GM21717 (cell line): Measurements from ENCODE around the gene GAPVD1.
"Not testable (repeated sequence)": the region's sequence is repeated elsewhere in the genome, so short reads cannot be mapped to it uniquely, and the experiment has no call there.

Experiments used
- ATAC-seq: cut with Tn5 transposase; IDR thresholded peaks from one replicate; pipeline ENCODE4 v1.9.1; 2021; ENCODE audit warnings: mild to moderate bottlenecking, moderate library complexity; ENCODE audit not compliant: unreplicated experiment

The GAPVD1 gene

DNA sequence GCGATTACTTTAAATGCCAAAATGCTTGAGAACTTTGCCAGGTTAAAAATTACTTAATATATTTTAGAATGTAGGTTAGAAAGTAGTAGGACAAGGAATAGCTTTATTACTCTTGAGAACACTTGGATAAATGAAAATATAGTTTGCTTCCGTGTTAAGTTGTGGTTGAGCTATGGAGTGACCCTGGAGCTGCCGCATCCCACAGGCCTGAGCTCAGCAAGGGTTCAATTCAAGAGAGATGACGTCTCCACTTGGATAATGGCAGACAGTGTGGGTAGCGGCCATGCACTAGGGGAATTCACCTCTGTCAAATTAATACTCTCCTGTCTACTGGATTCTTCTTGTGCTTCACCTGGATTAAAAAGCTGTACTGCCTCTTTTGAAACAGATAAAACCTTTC is 105.0 kb downstream of the GAPVD1 start:
- no peak for ATAC-seq

DNA sequence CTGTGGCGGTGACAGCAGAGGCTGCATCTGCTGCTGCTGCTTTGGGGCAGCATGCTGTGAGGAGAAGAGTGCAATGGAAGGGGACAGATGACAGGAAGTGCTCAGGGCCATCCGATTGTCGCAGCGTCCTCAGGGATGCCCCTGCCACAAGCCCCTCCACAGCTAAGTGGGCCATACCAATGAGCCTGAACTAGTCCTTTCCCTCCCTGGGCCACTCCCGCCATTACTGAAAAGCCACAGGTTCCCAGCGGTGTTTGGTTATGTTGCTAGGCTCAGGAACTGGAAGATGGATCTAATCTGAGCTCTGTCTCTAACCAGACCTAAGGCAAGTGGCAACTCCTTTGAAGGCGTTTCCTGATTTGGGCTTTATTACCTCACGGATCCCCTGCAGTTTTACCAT is 109.2 kb downstream of the GAPVD1 start:
- no peak for ATAC-seq

DNA sequence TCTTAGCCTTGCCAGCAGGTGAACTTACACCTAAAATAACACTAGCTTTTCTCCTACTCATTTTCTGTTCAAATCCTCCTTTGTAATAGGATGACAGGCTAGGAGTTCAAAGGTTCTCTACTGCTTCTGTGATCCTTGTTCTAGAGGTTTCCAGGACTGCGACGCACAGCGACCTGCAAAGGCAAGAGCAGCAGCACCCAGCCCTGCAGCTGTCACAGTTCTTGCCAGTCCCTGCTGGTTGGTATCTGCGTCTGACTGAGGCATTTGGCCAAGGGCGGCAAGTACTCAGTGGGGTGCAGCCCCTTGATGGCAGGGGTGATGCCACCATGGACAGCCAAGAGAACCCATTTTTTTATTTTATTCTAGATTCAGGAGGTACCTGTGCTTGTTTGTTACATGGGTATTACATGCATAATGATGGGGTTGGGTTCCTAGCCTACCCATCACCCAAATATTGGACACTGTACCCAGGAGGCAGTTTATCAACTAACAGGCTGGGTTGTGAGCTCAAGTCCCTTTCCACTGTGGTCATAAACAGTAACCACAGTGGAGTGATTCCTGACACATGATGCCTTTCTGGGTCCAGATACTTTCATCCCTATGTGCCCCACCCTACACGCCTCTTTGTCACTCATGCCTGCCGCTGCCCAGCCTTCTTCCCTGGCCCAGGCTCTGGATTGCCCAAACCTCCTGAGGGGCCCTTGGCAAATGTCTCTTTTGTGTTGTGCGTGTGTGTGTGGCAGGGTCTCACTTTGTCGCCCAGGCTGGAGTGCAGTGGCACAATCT is 111.0 kb downstream of the GAPVD1 start:
- no peak for ATAC-seq

DNA sequence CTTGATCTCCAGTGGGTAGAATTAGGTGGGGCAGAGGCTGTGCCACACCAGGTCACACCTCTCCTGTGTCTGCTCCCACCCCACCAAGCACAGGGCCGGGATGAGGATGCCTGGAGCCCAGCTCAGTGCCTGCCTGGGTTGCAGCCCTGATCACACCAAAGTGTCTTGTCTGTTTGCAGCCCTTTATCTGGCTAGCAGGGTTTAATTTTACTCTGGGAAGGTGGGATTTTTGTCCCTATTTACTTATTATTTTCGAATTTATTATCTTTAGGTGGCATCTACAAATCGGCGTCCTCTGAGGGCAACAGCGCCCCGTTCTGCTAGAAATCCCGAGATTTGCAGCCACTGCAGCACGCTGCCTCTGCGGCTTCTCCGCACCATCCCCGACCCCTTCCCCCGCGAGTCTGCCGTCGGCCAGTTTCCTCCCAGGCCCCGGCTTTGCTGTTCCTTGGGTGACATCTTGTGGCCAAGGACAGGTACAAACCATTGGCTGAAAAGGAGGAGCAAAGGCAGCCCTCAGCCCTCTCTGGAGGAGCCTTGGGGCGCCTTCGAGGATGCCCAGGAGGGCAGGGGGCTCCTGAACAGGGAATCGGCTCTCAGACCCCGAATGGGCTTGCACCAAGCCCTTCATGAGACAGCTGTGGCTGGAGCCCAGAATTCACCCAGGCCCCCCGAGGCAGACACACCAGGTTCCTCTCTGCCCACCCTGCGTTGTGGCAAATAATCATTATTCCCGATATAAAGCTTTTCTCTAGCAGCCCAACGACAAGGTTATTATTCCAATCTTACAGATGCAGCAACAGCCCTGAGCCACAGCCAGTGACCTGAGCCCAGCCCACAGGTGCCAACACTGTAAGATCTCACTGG is 113.0 kb downstream of the GAPVD1 start:
- ATAC-seq = no peak

DNA sequence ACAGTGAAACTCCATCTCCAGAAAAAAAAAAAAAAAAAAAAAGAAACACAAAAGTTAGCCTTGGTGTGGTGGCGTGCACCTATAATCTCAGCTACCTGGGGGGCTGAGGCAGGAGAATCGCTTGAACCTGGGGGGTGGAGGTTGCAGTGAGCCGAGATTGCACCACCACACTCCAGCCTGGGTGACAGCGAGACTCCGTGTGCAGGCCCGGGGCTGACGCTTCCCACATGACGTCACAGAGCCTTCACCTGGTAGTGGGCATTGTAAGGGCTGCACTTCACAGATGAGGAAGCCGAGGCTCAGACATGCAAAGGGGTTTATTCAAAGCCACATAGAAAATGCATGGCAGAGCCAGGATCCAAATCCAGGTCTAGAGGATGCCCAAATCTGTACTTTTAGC is 114.2 kb downstream of the GAPVD1 start:
- no peak for ATAC-seq

DNA sequence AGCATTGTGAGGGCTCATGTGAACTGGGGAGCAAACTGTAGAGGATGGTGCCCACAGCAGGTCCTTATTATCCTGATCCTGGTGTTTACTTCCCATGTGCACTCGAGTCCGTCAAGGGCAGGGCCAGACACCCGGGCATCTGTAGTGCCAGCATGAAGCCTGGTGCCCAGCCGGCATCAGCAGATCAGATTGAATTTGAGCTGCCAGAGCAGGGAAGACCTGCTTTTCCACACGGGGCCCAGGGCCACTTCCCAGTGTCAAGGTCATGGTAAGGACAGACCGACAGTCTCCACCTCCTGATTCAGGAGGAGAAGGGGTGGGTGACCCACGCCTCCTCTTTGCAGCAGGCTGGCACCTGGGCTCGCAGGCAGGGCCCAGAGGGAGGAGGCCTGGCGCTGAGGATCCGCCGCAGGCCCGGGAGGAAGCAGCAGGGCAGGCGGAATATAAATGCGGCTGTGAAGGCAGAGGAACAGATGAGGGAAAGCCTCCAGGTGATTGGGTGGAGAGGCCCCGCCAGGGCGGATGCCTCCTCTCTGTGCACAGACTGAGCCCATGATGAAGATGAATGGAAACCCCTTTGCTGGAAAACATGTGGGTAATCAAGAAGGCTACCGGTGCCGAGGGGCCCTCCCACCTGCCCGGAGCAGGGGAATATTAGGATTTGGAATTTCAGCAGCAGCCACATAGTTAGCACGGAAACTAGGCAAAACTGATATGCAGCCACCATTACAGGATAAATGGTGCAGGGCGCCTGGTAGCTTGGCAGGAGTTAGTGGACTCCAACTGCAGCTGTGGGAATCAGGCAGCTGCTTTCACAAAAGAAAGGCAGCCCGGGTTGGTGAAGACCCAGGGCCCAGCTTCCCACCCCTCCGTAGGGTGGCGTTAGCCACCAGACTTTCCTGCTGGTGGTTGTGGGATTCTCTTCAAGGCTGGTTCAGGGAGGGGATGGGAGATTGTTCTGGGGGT is 114.9 kb downstream of the GAPVD1 start:
- no peak for ATAC-seq

DNA sequence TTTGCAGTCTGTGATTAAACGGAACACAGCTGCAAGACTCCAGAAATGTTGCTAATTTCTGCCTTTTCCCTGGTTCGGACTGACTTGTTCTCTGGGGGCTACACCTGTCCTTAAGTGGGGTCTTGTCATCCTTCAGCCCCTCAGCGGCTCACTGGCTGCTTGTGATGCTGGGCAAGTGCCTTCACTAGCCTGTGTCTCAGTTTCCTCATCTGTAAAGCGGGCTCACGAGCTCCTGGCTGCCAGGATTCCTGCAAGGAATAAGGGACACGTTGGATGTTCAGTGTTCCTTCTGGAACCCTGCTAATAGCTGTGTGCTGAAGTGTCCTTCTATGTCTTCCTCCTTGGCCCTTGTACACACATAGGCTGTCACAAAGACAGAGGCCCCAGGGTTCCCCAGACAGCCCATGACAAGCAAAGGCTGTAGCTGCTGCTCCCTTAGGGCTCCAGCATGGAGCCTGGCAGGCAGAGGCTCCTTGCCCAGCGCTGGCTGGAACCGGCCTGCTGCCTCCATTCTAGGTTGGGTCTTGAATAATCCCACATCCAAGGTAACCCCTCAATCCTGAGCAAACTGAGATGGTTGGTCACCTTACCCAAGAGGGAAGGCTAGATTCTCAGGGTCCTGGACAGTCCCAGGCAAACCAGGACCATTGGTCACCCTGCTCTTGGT is 116.1 kb downstream of the GAPVD1 start:
- ATAC-seq = no peak

DNA sequence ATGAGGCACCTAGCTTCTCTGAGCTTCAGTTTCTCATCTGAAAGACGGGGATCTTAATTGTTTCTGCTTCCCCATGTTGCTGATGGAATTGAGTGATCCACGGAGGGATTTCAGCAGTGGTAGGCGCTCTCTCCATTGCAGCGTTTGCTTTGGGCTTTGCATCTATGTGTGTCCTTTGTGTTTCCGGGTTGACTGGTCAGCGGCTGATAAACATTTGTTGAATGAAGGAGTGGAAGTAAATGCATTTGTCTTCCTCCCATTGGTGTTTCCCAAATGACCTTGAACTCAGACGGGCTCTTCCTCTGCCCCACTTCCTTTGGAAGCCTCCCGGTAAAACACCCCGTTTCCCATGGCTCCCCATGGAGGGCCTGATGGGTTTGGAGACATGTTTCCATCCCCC is 117.2 kb downstream of the GAPVD1 start:
- ATAC-seq = no peak

DNA sequence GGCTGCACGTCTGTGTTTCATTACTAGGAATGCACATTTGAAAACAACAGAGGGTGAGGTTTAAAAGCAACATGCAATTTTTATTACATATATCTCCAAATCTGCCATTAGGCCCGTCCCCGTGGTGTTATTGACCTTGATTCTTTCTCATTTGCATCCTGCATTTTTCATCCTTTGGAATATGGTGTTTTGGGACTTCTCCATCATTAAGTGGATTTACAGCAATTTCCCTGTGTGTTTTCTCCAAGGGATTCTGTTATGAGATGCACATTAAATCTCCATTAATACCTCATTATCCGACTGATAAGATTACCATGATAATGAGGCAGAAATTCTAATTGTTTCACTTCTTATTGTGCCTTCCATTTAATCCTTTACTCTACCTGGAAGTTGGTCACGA is 117.6 kb downstream of the GAPVD1 start:
- ATAC-seq = no peak

DNA sequence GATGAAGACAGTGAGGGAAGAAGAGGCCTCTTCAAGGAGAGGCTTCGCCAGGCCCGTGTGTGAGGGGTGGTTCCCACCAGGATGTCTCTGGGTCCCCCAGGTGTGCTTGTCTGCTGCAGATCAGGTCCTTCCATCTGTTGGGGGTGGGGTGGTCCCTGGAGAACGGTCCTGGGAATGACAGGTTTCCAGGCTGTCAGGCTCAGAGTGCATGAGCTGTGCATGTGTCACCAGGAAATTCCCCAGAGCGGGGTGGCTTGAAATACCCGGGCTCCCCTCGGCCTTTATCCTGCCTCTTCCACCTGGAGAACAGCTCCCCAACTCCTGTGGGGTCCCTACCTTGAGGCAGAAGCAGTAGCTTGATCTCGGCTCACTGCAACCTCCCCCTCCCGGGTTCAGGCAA is 118.8 kb downstream of the GAPVD1 start:
- no peak for ATAC-seq

DNA sequence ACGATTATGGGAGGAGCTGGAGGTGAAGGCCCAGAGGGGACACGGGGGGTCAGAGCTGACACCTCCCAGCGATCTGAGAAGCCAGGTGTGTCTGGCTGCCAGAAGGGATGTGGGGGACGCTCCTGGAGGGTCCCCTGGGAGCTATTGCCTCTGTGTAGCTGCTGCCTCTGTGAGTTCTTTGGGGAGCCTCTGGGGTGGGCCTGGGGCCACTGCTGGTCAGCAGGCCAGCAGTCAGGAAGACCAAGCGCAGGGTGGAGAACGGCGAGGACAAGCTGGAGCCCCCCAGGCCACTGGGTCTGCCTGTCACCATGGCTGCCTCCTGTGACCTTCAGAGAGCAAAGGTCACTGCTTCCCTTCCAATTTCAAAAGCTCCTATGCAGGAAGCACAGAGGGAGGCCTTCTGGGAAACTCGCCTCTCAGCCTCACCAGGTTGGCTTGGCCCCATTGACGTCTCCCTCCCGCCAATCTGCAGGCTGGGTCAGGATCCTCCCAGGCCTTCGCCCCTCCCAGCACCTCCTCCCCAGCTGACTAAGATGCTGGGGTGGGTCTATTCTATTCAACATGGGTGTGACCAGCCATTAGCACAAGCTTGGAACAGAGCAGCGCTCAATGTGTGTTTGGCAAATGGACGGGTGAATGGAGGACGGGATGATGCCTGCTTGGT is 126.4 kb downstream of the GAPVD1 start:
- ATAC-seq = no peak

DNA sequence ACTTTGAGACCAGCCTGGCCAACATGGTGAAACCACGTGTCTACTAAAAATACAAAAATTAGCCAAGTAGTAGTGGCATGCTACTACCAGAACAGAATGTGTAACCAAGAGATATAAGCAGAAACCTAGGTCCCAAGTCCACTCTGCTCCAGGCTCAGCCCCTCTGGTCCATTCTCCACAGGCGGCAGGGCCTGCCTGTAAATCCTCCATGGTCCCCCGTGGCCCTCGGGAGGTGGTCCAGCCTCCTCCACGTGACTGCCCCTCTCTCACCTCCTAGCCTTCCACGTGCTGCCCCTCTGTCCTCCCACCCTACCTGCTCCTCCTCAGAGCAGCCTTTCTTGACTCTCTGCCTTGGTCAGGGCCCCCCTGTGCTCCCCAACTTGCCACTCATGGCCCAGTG is 127.4 kb downstream of the GAPVD1 start:
- no peak for ATAC-seq

DNA sequence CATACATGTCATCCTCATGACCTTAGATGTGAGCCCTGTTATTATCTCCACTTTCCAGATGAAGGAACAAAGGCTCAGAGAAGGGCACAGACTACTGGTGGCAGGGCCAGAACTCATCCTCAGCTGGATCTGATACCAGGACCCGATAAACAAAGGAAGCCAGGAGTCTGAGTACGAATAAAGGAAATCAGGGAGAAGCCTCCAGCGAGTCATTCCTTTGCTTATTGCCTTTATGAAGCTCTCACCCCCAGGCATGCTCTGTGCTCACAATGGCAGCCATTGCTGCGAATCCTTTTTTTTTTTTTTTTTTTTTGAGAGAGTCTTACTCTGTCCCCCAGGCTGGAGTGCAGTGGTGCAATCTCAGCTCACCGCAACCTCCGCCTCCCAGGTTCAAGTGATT is 130.1 kb downstream of the GAPVD1 start:
- ATAC-seq = no peak

DNA sequence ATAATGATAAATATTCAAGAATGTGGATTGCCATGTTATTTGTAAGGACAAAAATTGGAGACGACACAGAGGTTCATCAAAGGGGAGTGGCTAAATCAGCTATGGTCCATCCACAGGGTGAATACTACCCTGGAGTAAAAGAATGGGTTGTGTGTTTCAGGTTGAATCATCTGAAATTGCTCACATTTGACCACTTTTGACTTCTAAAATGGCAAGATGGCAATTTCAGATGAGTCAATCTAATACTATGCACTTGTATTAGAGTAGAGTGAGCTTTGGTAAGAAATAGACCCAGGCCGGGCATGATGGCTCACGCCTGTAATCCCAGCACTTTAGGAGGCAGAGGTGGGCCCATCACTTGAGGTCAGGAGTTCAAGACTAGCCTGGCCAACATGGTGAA is 131.8 kb downstream of the GAPVD1 start:
- ATAC-seq = no peak

DNA sequence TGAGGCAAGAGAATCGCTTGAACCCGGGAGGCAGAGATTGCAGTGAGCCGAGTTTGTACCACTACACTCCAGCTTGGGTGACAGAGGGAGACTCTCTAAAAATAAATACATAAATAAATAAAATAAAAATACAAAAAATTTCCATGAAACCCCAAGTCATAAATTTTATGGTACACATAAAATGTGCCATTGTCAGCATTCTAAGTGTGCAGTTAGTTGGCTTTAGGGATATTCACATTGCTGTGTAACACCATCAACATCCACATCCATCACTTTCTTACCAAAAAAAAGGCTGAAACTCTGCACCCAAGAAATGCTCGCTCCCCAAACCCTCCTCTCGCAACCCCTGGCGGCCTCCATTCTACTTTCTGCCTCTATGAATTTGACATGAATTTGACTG is 135.2 kb downstream of the GAPVD1 start:
- no peak for ATAC-seq

DNA sequence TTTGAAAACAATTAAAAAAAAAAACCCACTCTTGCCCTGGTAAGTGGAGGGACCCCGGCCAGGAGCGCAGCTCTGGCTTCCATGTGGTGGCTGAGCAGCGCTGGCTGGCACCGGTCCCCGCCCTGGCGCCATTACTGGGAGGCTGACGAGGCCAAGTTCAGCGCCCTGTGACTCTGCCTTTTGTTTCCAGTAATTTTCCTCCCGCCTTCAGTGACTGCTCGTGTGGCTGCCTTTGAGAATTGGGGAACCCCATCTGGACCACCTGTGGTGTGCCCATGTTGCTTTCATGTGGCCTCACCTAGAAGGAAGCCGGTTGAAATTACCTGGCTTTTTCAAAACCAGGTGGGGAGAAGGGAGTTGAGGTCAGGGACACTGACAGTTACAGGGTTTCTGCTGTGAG is 136.1 kb downstream of the GAPVD1 start:
- ATAC-seq = no peak

DNA sequence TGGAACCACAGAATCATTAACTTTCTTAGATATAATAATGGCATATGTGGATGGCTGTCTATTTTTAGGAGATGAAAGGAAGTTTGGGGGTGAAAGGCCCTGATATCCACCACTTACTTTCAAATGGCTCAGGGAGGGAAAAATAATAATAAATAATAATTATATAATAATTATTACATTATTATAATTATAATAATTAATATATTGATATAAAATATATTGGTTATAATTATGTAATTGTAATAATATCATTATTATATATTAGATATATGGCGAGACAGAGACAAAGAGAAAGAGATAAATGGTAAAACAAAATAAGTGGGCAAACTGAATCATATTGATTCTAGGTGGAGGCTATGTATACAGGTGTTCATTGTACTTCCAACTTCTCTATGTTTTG is 136.6 kb downstream of the GAPVD1 start:
- ATAC-seq = no peak

DNA sequence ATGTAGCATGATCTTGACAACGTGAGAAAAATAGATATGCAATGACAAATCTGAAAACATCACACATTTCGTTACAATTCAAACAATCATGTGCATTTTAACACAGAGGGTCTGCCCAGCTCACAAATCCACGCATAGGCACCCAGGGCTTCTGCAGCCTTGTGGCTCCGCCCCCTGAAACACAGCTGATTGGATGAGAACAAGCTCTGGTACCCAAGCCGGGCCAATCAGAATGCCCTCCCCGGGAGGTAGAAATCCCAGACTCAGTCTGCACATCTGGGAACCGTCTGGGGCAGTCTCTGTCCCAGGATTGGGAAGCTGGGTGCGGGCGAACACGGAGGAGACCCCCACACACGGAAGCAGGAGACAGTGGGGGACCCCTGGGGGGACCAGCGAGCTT is 137.5 kb downstream of the GAPVD1 start:
- no peak for ATAC-seq

DNA sequence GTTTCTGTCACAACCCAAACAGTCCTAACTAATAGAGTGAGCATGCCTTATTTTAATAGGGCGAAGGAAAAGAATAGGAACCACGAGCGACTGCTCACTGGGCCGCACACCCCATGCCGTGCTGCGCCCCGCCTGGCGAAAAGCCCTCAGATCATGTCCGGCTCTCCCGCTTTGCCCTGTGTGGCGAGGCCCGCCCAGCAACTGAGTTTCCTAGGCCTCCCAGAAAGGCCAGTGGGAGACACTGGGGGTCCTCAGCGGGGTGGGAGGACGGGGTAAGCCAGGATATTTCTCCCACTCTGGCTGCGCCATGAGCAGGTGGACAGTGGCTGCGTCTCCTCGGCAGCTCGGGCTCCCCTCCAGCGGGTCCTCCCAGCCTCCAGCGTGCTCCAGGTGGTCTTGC is 138.0 kb downstream of the GAPVD1 start:
- no peak for ATAC-seq

DNA sequence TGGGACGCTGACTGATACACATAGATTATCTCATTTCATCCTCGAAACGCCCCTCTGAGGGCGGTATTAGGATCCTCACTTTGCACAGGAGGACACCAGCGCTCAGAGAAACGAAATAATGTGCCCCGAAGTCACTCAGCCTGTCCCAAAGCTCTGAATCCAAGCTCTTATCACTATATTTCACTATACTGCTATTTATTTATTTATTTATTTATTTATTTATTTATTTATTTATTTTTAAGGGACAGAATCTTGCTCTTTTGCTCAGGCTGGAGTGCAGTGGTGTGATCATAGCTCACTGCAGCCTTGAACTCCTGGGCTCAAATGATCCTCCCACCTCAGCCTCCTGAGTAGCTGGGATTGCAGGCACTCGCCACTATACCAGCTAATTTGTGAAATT is 138.6 kb downstream of the GAPVD1 start:
- ATAC-seq = not testable (repeated sequence)
